Heart left ventricle (tissue), 16 donors: ENCODE data around the gene ZNF354B. TPM values are rescaled to one million over a fixed set of nuclear protein-coding genes. Genes with fewer than 3 reads are reported as not detected.

Experiments used
- ATAC-seq, 4 donors: fragments of 200-7000 bp; cut with Tn5 transposase; one replicate each; pipeline ENCODE4 v1.9.1; 2020 to 2022; ENCODE audit warnings: moderate library complexity in 4 of 4, mild to moderate bottlenecking in 3 of 4, moderate number of reproducible peaks in 1 of 4
- DNase-seq, 5 donors: peaks; one replicate each; pipeline ENCODE4 v3.0.0-alpha.2; 2020
- H3K27ac ChIP-seq, 12 donors: fragments of 200-600 bp; sonication (generic) in 4 of 12; one replicate each; pipeline versions ENCODE4 v1.5.0 to v1.8.0; 2016 to 2022; ENCODE audit warnings: mild to moderate bottlenecking in 2 of 12
- H3K27me3 ChIP-seq, 9 donors: fragments of 200-600 bp; sonication (generic) in 2 of 9; one replicate each; pipeline versions ENCODE4 v1.5.1 to v1.8.0; 2016 to 2022; ENCODE audit warnings: mild to moderate bottlenecking in 3 of 9
- H3K36me3 ChIP-seq, 9 donors: fragments of 200-600 bp; sonication (generic) in 2 of 9; one replicate each; pipeline versions ENCODE4 v1.5.0 to v1.8.0; 2018 to 2022; ENCODE audit warnings: mild to moderate bottlenecking in 2 of 9
- H3K4me1 ChIP-seq, 12 donors: fragments of 200-600 bp; sonication (generic) in 4 of 12; one replicate each; pipeline versions ENCODE4 v1.5.0 to v1.8.0; 2016 to 2022; ENCODE audit warnings: mild to moderate bottlenecking in 3 of 12
- H3K4me3 ChIP-seq, 12 donors: fragments of 200-600 bp; sonication (generic) in 4 of 12; one replicate each; pipeline versions ENCODE4 v1.5.0 to v1.8.0; 2017 to 2022; ENCODE audit warnings: mild to moderate bottlenecking in 9 of 12, moderate library complexity in 4 of 12
- H3K9me3 ChIP-seq, 12 donors: fragments of 200-600 bp; sonication (generic) in 4 of 12; one replicate each; pipeline versions ENCODE4 v1.5.0 to v1.8.0; 2016 to 2022; ENCODE audit warnings: mild to moderate bottlenecking in 1 of 12
- POLR2A ChIP-seq, 2 donors: fragments of 450-650 bp; IDR thresholded peaks; one replicate each; pipeline ENCODE4 v1.6.1; 2017; ENCODE audit warnings: antibody characterized with exemption in 2 of 2, mild to moderate bottlenecking in 2 of 2, moderate library complexity in 2 of 2
- WGBS, 4 donors: extraction: QIAGEN DNeasy Blood & Tissue Kit in 2 of 4; methylation state at CpG; one replicate each; pipeline versions ENCODE4 v1.1.5 to v1.1.7; 2013 to 2018; 5-methylcytosine and 5-hydroxymethylcytosine counted together
- intact Hi-C, 10 donors: fragments of 100-400 bp; cut with DNase I; formaldehyde crosslinking; loops; one replicate each; pipeline versions ENCODE4 v1.11.1 to v1.14.2; 2022
- polyA plus RNA-seq, 2 donors: library from polyadenylated mRNA; stranded (reverse); fragments of 200-250 nt; gene quantifications; one replicate each; pipeline ENCODE4 v1.2.3, GENCODE V29; 2013
- total RNA-seq, 9 donors: library from RNA; depleted of rRNA in 2 of 9; stranded (reverse); fragments of >200 nt in 2 of 9; fragmentation: NEBNext Ultra II Directional in 3 of 9; extraction: Animal tissue kit (Norgen Biotek cat#: 25700) in 3 of 9; gene quantifications; one replicate each; pipeline versions ENCODE4 v1.1.0 to v1.2.4, GENCODE V29; 2016 to 2023
- TF ChIP-seq, protein P1 (sequence below), 12 donors: fragments of 200-600 bp; sonication (generic) in 4 of 12; IDR thresholded peaks; one replicate each; pipeline versions ENCODE4 v1.5.0 to v1.8.0; 2018 to 2022; ENCODE audit warnings: antibody characterized with exemption in 12 of 12, mild to moderate bottlenecking in 5 of 12
- donor health status: ischemic (EF 13 %, LVEDD 7.1; RV severe dilation, severe dysfunction).
- donor health status: healthy with polysubstance abuse.
- donor health status: DM: no; HTN: yes; CAD: no.
- donor health status: DM: no; HTN: no; CAD: no.
- donor health status: ischemic (EF 25% LVEDD 6.9; RV normal size, moderate dysfunction).
- donor health status: ischemic (EF 25% LVEDD 5.7; RV mildly dilated, moderate dysfunction).
- donor health status: healthy.
- donor health status: DM: yes; HTN: yes; CAD: no.
- donor health status: ischemic (EF 35%, LVEDD 5.7; RV mildly dilated, moderate dysfunction).
- donor health status: nonischemic (EF 11% LVEDD 7.7; RV severe dilation, severe dysfunction).
- donor health status: DM: yes; HTN: yes; CAD: no.
- donor health status: PGD.
- donor health status: ischemic (EF 29% LVEDD 5.4; RV normal size, mild dysfunction).
- donor health status: nonischemic (EF 23%, LVEDD 6.1; RV moderate dilation, normal function).

Gene ZNF354B
- total and polyA plus RNA-seq, 11 donors = 3.5 to 11.9 (median 7.0) TPM

DNA sequence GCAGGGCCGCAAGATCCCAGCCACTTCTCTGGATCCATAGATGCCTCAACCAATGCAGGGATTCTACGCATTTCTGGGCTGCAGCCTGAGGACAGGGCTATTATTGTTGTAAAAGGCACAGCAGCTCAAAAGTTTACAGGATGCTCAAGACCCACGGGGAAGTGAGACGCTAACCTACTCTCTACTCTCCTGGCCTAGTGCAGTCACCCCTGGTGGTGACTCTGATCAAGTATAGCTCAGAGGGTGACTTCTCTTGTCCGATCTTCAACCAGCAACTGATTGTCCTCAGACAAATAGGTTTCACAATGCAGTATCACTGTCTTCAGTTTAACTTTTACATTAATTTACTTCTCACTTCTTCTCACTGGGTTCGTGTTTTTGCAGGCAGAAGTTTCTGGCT lies 34.3 kb upstream of the ZNF354B start:
- ATAC-seq (no peak), DNase-seq (no peak)
- Histone ChIP-seq H3K4me3 (no peak overlapping the region), H3K9me3 (no peaks in the 10 kb centered on the region), H3K27me3 (no peaks in the 10 kb centered on the region), H3K4me1 (no peaks in the 10 kb centered on the region), H3K36me3 (no peaks in the 10 kb centered on the region), H3K27ac (no peak overlapping the region)
- intact Hi-C loops = no loop called here
- no peak for TF ChIP-seq POLR2A (IDR thresholded peaks at IDR 0.05)
- TF ChIP-seq, protein P1, sequence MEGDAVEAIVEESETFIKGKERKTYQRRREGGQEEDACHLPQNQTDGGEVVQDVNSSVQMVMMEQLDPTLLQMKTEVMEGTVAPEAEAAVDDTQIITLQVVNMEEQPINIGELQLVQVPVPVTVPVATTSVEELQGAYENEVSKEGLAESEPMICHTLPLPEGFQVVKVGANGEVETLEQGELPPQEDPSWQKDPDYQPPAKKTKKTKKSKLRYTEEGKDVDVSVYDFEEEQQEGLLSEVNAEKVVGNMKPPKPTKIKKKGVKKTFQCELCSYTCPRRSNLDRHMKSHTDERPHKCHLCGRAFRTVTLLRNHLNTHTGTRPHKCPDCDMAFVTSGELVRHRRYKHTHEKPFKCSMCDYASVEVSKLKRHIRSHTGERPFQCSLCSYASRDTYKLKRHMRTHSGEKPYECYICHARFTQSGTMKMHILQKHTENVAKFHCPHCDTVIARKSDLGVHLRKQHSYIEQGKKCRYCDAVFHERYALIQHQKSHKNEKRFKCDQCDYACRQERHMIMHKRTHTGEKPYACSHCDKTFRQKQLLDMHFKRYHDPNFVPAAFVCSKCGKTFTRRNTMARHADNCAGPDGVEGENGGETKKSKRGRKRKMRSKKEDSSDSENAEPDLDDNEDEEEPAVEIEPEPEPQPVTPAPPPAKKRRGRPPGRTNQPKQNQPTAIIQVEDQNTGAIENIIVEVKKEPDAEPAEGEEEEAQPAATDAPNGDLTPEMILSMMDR (IDR thresholded peaks at IDR 0.05) = no peak
- 83 to 88% (median 87%) methylated on average over 6 of the region's 6 CpGs for WGBS, 4 donors

DNA sequence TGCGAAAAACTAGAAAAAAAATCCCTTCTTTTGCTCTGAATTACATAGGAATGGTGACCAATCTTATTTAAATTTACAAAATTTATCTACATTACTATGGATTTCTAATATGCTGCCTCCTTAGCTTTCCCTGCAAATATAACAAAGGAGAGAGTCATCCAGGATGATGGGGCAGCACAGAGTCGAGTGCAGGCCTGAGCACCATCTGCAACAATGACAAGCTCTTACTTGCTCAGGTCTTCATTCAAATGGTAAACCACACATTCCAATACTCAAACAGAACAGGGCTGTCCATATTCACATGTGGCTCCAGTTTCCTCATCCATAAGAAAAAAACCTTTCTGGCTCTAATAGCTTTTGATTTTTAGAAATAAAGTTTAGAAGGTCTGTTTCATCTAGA lies 33.5 kb upstream of the ZNF354B start:
- Histone ChIP-seq H3K9me3 (no peaks in the 10 kb centered on the region), H3K27ac (no peak overlapping the region), H3K36me3 (no peaks in the 10 kb centered on the region), H3K27me3 (no peaks in the 10 kb centered on the region), H3K4me3 (no peak overlapping the region), H3K4me1 (no peaks in the 10 kb centered on the region)
- no peak for ATAC-seq
- no peak for TF ChIP-seq POLR2A (IDR thresholded peaks at IDR 0.05)
- TF ChIP-seq, protein P1 (IDR thresholded peaks at IDR 0.05) = no peak
- DNase-seq = no peak
- 81 to 89% (median 83%) methylated on average over 2 of the region's 2 CpGs for WGBS, 4 donors
- intact Hi-C loops = no loop called here

DNA sequence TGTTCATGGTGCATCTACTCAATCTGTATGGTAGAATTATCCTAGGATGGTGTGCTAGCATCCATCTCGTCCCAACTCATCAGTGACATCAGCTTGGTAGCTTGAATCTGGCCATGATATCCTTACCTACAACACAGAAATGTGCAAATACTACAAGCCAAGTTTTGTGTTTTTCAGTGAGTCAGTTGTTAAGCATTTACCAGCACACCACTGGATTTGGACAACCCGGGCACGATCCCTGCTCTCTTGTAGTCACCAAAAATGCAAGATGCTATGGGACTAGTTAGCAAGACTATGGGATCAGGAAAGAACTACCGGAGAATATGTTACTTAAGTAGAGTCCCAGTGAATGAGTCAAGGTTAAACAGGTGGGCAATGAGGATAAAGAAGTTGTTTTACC lies 32.1 kb upstream of the ZNF354B start:
- ATAC-seq (no peak), DNase-seq (no peak)
- 62 to 75% (median 63%) methylated on average over 4 of the region's 4 CpGs for WGBS, 4 donors
- TF ChIP-seq POLR2A (IDR thresholded peaks at IDR 0.05) = no peak
- TF ChIP-seq, protein P1 (IDR thresholded peaks at IDR 0.05) = no peak
- Histone ChIP-seq H3K36me3 (no peaks in the 10 kb centered on the region), H3K27me3 (no peaks in the 10 kb centered on the region), H3K4me1 (no peaks in the 10 kb centered on the region), H3K27ac (no peak overlapping the region), H3K4me3 (no peak overlapping the region), H3K9me3 (no peaks in the 10 kb centered on the region)
- intact Hi-C loops = no loop called here

DNA sequence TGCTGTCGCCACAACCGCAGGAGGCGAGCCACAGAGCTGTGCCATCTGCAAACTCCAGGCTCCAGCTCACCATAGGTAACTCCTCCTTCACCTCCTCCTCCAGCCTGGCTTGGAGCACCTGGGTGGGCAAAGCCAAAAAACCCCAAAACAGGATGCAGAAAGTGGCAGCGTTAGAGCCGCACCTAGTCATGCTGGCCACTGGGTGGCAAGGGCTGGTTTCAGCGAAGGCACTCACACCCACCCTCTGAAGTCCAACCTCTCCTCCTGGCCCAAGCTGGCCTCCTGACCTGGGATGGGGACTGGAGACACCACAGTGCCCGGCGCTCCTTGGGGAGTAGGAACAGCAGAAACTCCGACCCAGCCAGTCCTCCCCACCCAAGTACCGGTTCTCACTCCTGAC lies 28.7 kb upstream of the ZNF354B start:
- H3K36me3 ChIP-seq = no peaks in the 10 kb centered on the region
- H3K4me3 ChIP-seq = no peak overlapping the region
- ATAC-seq = no peak
- intact Hi-C loops = loop anchor here in 1 of 10 donors (10.0 kb wide), 1 partner anchor 96 kb away; the partner anchor contains the start of gene ZNF354A
- 74 to 90% (median 84%) methylated on average over 7 to 10 of the region's 10 CpGs for WGBS, 4 donors
- DNase-seq = no peak
- H3K27me3 ChIP-seq = no peaks in the 10 kb centered on the region
- H3K9me3 ChIP-seq = no peaks in the 10 kb centered on the region
- no peak for TF ChIP-seq POLR2A (IDR thresholded peaks at IDR 0.05)
- TF ChIP-seq, protein P1 (IDR thresholded peaks at IDR 0.05) = no peak
- H3K27ac ChIP-seq = no peak overlapping the region
- H3K4me1 ChIP-seq = no peaks in the 10 kb centered on the region
